Fibroblast of lung (primary cell): ENCODE results near the gene PDE3A.

Experiments used
- EZH2 ChIP-seq: IDR thresholded peaks from 2 replicates; pipeline ENCODE4 v1.5.1; 2012; ENCODE audit warnings: low read length, control low read depth, mild to moderate bottlenecking; ENCODE audit errors: missing control alignments
- TF ChIP-seq, protein P1 (sequence below), 2 donors: IDR thresholded peaks in 1 of 2; conservative IDR thresholded peaks in 1 of 2; 1 replicate in 1 of 2; 2 replicates in 1 of 2; pipeline ENCODE4 v1.5.1; 2011 to 2012; ENCODE audit warnings: low read length in 2 of 2, control low read depth in 1 of 2, inconsistent platforms in 1 of 2, low read depth in 1 of 2, mild to moderate bottlenecking in 1 of 2

DNA sequence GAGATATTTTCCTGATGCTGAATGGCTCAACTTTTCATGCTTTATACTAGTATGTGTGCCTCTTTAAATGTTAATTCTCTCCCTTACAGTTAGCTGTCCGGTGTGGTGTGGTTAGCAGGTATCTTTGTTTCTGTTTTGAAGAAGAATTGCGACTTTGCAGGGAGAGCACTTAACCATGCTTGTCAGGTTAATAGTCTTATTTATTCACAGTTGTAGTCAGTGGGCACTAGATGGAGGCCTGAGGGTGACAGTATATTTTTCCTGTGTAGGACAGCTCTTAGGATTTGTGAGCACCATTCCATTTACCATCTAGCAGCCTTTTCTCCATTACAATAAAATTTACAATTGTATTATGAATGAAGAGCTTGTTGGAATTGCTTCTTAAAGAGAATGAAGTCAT lies 34.9 kb downstream of the PDE3A start:
- TF ChIP-seq, protein P1, sequence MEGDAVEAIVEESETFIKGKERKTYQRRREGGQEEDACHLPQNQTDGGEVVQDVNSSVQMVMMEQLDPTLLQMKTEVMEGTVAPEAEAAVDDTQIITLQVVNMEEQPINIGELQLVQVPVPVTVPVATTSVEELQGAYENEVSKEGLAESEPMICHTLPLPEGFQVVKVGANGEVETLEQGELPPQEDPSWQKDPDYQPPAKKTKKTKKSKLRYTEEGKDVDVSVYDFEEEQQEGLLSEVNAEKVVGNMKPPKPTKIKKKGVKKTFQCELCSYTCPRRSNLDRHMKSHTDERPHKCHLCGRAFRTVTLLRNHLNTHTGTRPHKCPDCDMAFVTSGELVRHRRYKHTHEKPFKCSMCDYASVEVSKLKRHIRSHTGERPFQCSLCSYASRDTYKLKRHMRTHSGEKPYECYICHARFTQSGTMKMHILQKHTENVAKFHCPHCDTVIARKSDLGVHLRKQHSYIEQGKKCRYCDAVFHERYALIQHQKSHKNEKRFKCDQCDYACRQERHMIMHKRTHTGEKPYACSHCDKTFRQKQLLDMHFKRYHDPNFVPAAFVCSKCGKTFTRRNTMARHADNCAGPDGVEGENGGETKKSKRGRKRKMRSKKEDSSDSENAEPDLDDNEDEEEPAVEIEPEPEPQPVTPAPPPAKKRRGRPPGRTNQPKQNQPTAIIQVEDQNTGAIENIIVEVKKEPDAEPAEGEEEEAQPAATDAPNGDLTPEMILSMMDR (conservative IDR thresholded peaks at IDR 0.05 in 1 of 2, IDR thresholded peaks at IDR 0.05 in 1 of 2; ENCODE audit: low read depth in 1 of 2, low read length in 2 of 2): no peak
- no peak for TF ChIP-seq EZH2
